H1 (cell line): ENCODE data around the gene MUS81. TPM values are rescaled to one million over a fixed set of nuclear protein-coding genes. Genes with fewer than 3 reads are reported as not detected.

Experiments
- CTCF ChIA-PET: fragments of 300-600 bp; sonication (Branson Sonifier 250); formaldehyde crosslinking; loops from one replicate; lab custom pipeline; 2021; ENCODE audit not compliant: partially characterized antibody; lab: Charles Lee
- POLR2A ChIA-PET: fragments of 300-600 bp; sonication (Branson Sonifier 250); formaldehyde crosslinking; loops from one replicate; lab custom pipeline; 2021; ENCODE audit warnings: inconsistent platforms; ENCODE audit not compliant: partially characterized antibody; lab: Charles Lee
- DNase-seq, 2 experiments: peaks; one replicate each; pipeline versions ENCODE4 v3.0.0 to v3.0.0-alpha.2; 2010 to 2022; ENCODE audit warnings: low spot score in 2 of 2, low read depth in 1 of 2, mixed read lengths in 1 of 2
- FAIRE-seq: peaks from 2 replicates; lab custom pipeline; 2011; peaks lifted over from hg19 to GRCh38; lab: Jason Lieb, UNC
- H2AFZ ChIP-seq: 2 replicates; pipeline ENCODE4 v1.8.1; 2012; ENCODE audit warnings: low read length, inconsistent platforms
- H2AK5ac ChIP-seq: 2 replicates; pipeline ENCODE4 v1.6.1; 2013; ENCODE audit warnings: low read depth, low read length
- H2BK120ac ChIP-seq: replicated peaks from 2 replicates; pipeline ENCODE3; 2013; ENCODE audit warnings: low read depth, low read length, inconsistent platforms
- H2BK12ac ChIP-seq: 2 replicates; pipeline ENCODE4 v1.6.1; 2013; ENCODE audit warnings: low read depth, low read length
- H2BK15ac ChIP-seq: 2 replicates; pipeline ENCODE4 v1.6.1; 2013; ENCODE audit warnings: low read length
- H2BK20ac ChIP-seq: 2 replicates; pipeline ENCODE4 v1.6.1; 2013; ENCODE audit warnings: low read length
- H2BK5ac ChIP-seq: 2 replicates; pipeline ENCODE4 v1.6.1; 2013; ENCODE audit warnings: low read depth, low read length
- H3K14ac ChIP-seq: 2 replicates; pipeline ENCODE4 v1.6.1; 2013; ENCODE audit warnings: inconsistent platforms; ENCODE audit not compliant: insufficient read length
- H3K18ac ChIP-seq: 2 replicates; pipeline ENCODE4 v1.6.1; 2013; ENCODE audit warnings: low read length; ENCODE audit errors: extremely low read depth
- H3K23ac ChIP-seq: 2 replicates; pipeline ENCODE4 v1.6.1; 2013; ENCODE audit warnings: inconsistent platforms; ENCODE audit not compliant: insufficient read length
- H3K23me2 ChIP-seq: 2 replicates; pipeline ENCODE4 v1.6.1; 2013; ENCODE audit warnings: low read depth, low read length
- H3K27ac ChIP-seq: 2 replicates; pipeline ENCODE4 v1.6.1; 2011; ENCODE audit warnings: low read depth, low read length, inconsistent platforms
- H3K27me3 ChIP-seq, 4 experiments: replicated peaks in 1 of 4; 1 replicate in 1 of 4; 2 replicates in 3 of 4; pipeline versions ENCODE4 v1.6.1 to v1.8.1; 2011 to 2013; ENCODE audit warnings: low read length in 3 of 4, mild to moderate bottlenecking in 3 of 4, inconsistent platforms in 2 of 4, mixed read lengths in 2 of 4, moderate library complexity in 1 of 4; ENCODE audit not compliant: control insufficient read depth in 3 of 4, insufficient read depth in 3 of 4; ENCODE audit errors: extremely low read depth in 1 of 4
- H3K36me3 ChIP-seq, 4 experiments: 2 replicates each; pipeline versions ENCODE4 v1.6.1 to v1.8.1; 2011 to 2013; ENCODE audit warnings: mild to moderate bottlenecking in 4 of 4, low read length in 3 of 4, moderate library complexity in 2 of 4, control low read depth in 1 of 4, inconsistent platforms in 1 of 4; ENCODE audit not compliant: insufficient read depth in 4 of 4, control insufficient read depth in 2 of 4
- H3K4ac ChIP-seq: replicated peaks from 2 replicates; pipeline ENCODE3; 2013; ENCODE audit warnings: low read length, low read depth, mixed read lengths, inconsistent platforms; ENCODE audit not compliant: insufficient read length
- H3K4me1 ChIP-seq, 4 experiments: replicated peaks in 1 of 4; 1 replicate in 1 of 4; 2 replicates in 3 of 4; pipeline versions ENCODE4 v1.6.1 to v1.8.1; 2011 to 2013; ENCODE audit warnings: low read length in 3 of 4, inconsistent platforms in 2 of 4, mixed read lengths in 1 of 4; ENCODE audit not compliant: insufficient read depth in 4 of 4, control insufficient read depth in 3 of 4
- H3K4me2 ChIP-seq, 2 experiments: 2 replicates each; pipeline versions ENCODE4 v1.6.1 to v1.8.1; 2011 to 2013; ENCODE audit warnings: low read depth in 2 of 2, low read length in 2 of 2, control low read depth in 1 of 2, inconsistent platforms in 1 of 2, mild to moderate bottlenecking in 1 of 2; ENCODE audit not compliant: insufficient read depth in 1 of 2
- H3K4me3 ChIP-seq, 4 experiments: fragments of 200-600, 300-600 bp in 1 of 4; sonication (generic), shearing (Covaris generic), sonication (Bioruptor Twin) in 1 of 4; 2 replicates each; pipeline versions ENCODE4 v1.5.1 to v1.8.1; 2011 to 2016; ENCODE audit warnings: low read length in 4 of 4, low read depth in 3 of 4, control low read depth in 2 of 4, inconsistent platforms in 2 of 4, mild to moderate bottlenecking in 2 of 4, mixed read lengths in 1 of 4, moderate library complexity in 1 of 4; ENCODE audit not compliant: insufficient read depth in 2 of 4; ENCODE audit errors: extremely low read depth in 1 of 4
- H3K56ac ChIP-seq: replicated peaks from 2 replicates; pipeline ENCODE3; 2013; ENCODE audit warnings: low read depth, mild to moderate bottlenecking, mixed read lengths, low read length, inconsistent platforms; ENCODE audit not compliant: insufficient read length
- H3K79me1 ChIP-seq: 2 replicates; pipeline ENCODE4 v1.6.1; 2013; ENCODE audit warnings: low read depth, low read length, control low read depth
- H3K79me2 ChIP-seq, 2 experiments: 2 replicates each; pipeline versions ENCODE4 v1.6.1 to v1.8.1; 2012 to 2013; ENCODE audit warnings: low read length in 2 of 2, mild to moderate bottlenecking in 2 of 2, inconsistent platforms in 1 of 2; ENCODE audit not compliant: insufficient read depth in 2 of 2, control insufficient read depth in 1 of 2
- H3K9ac ChIP-seq, 4 experiments: replicated peaks in 1 of 4; 1 replicate in 1 of 4; 2 replicates in 3 of 4; pipeline versions ENCODE4 v1.6.1 to v1.8.1; 2011 to 2013; ENCODE audit warnings: low read depth in 3 of 4, low read length in 3 of 4, control low read depth in 2 of 4, mild to moderate bottlenecking in 2 of 4, moderate library complexity in 2 of 4, inconsistent platforms in 1 of 4; ENCODE audit errors: extremely low read depth in 1 of 4
- H3K9me3 ChIP-seq, 2 experiments: 2 replicates each; pipeline versions ENCODE4 v1.6.1 to v1.8.1; 2012 to 2013; ENCODE audit warnings: mild to moderate bottlenecking in 2 of 2, moderate library complexity in 2 of 2, control low read depth in 1 of 2, inconsistent platforms in 1 of 2, low read depth in 1 of 2, low read length in 1 of 2, mixed read lengths in 1 of 2; ENCODE audit not compliant: insufficient read depth in 2 of 2
- H4K20me1 ChIP-seq, 2 experiments: replicated peaks in 1 of 2; 2 replicates each; pipeline versions ENCODE3 to v1.8.1; 2011 to 2013; ENCODE audit warnings: inconsistent platforms in 2 of 2, low read length in 2 of 2, mild to moderate bottlenecking in 1 of 2; ENCODE audit not compliant: insufficient read depth in 2 of 2, control insufficient read depth in 1 of 2
- H4K5ac ChIP-seq: 2 replicates; pipeline ENCODE4 v1.6.1; 2013; ENCODE audit warnings: low read length, low read depth, mixed read lengths, inconsistent platforms; ENCODE audit not compliant: insufficient read length
- H4K8ac ChIP-seq: 2 replicates; pipeline ENCODE4 v1.8.0; 2013; ENCODE audit warnings: mild to moderate bottlenecking, moderate library complexity, low read length, inconsistent platforms; ENCODE audit not compliant: insufficient read depth; ENCODE audit errors: extremely low read depth
- H4K91ac ChIP-seq: replicated peaks from 2 replicates; pipeline ENCODE3; 2013; ENCODE audit warnings: low read length, mixed read lengths, inconsistent platforms; ENCODE audit not compliant: insufficient read length
- CBX8 ChIP-seq: fragments of 300-800, 300-1000 bp; sonication (generic); IDR thresholded peaks from 2 replicates; pipeline ENCODE4 v1.7.1; 2016; ENCODE audit warnings: low read depth, low read length, borderline replicate concordance
- JUN ChIP-seq: IDR thresholded peaks from 2 replicates; pipeline ENCODE4 v1.6.1; 2011; ENCODE audit warnings: low read depth, mild to moderate bottlenecking, improper control_type of control experiment, low read length
- JUND ChIP-seq: IDR thresholded peaks from 2 replicates; pipeline ENCODE4 v1.6.1; 2011; ENCODE audit warnings: mild to moderate bottlenecking, improper control_type of control experiment, low read length
- RFX5 ChIP-seq: IDR thresholded peaks from 2 replicates; pipeline ENCODE4 v1.6.1; 2011; ENCODE audit warnings: low read depth, low read length, improper control_type of control experiment, borderline replicate concordance
- TEAD4 ChIP-seq: IDR thresholded peaks from 2 replicates; pipeline ENCODE4 v1.6.1; 2012; ENCODE audit warnings: low read depth, low read length, inconsistent platforms, mixed read lengths
- WGBS, 2 experiments: shearing (Covaris generic) in 1 of 2; methylation state at CpG; one replicate each; pipeline versions ENCODE4 v1.1.6 to v1.1.7; 2013 to 2015; ENCODE audit warnings: low lambda C conversion rate in 2 of 2, mixed read lengths in 2 of 2, inconsistent platforms in 1 of 2, low coverage in 1 of 2, missing lambda C conversion rate in 1 of 2; ENCODE audit not compliant: insufficient replicate concordance in 2 of 2, insufficient coverage in 1 of 2, insufficient read length in 1 of 2; ENCODE audit errors: extremely low coverage in 1 of 2, missing lambda C conversion rate in 1 of 2; 5-methylcytosine and 5-hydroxymethylcytosine counted together
- polyA plus RNA-seq, 7 experiments: library from polyadenylated mRNA; depleted of rRNA in 3 of 7; stranded (reverse) in 5 of 7; unstranded in 2 of 7; fragments of >200 nt in 5 of 7; fragments of 200-250 nt in 2 of 7; gene quantifications; 1 replicate in 5 of 7; 2 replicates in 1 of 7; 4 replicates in 1 of 7; pipeline versions ENCODE4 v1.2.1 to v1.2.3, GENCODE V29; 2011 to 2013; ENCODE audit warnings: missing spikeins in 2 of 7, mixed read lengths in 2 of 7
- total RNA-seq: library from RNA; stranded (reverse); fragmentation: NEBNext Ultra II Directional; extraction: Animal tissue kit (Norgen Biotek cat#: 25700); gene quantifications from 2 replicates; pipeline ENCODE4 v1.2.1, GENCODE V29; 2021

The MUS81 gene
- total and polyA plus RNA-seq, 2 of the 8 experiments (the other 6 are each of a cell fraction or from before 2014, with no cell fraction given) = 30.2 to 31.5 TPM

DNA sequence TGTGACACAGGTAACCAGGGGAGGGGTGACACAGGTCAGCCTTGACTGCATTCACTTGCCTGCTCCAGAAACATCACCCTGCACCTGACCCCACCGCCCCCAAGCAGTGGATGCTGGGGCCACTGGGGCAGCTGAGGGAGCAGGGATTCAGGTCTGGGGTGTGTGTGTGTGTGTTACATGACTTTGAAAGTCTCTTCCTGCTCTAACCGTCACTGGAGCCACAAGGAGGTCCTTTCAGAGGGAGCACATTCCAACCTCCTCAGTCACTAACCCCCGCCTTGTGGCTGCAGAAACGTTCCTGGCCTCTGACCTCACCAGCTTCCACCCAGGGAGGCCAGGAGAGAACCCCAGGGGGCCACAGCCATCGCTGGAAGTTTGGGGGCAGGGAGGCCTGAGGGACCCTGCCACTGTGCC, 42.8 kb downstream of the MUS81 start:
- WGBS, 2 experiments = 11% methylated on average over 5 of the region's 5 CpGs; no CpG with 5 or more reads in 1 of the 2 experiments
- no peak overlapping the region for H4K5ac ChIP-seq
- peak; percentile 44; the same call in 1 of the 2 replicates for TF ChIP-seq JUND
- TF ChIP-seq CBX8 = no peak
- 0 out of 2 replicates have a peak, but pooled peaks have one; percentile 42 for TF ChIP-seq JUN
- TF ChIP-seq RFX5 = no peak
- peak; percentile 78 for TF ChIP-seq TEAD4
- H3K9me3 ChIP-seq = no peaks in the 10 kb centered on the region
- H2BK120ac ChIP-seq = no peak overlapping the region
- no peak overlapping the region for H3K4me3 ChIP-seq
- H2BK12ac ChIP-seq = no peak overlapping the region
- no peaks in the 10 kb centered on the region for H3K36me3 ChIP-seq
- H3K56ac ChIP-seq = no peak overlapping the region
- no peak overlapping the region for H3K23ac ChIP-seq
- no peak overlapping the region for H3K27ac ChIP-seq
- peaks cover 3 to 11% (median 8%) of the 10 kb centered on the region in 4 experiments; a peak in 6 of 7 replicates for H3K4me1 ChIP-seq
- H3K4ac ChIP-seq = no peak overlapping the region
- H2BK15ac ChIP-seq = peak overlapping the region; percentile 1; the same call in 1 of the 2 replicates
- H3K23me2 ChIP-seq = peaks cover 9% of the 10 kb centered on the region; the same call in 1 of the 2 replicates
- no peak overlapping the region for H2AK5ac ChIP-seq
- peak overlapping the region; percentile 15 for H4K91ac ChIP-seq
- FAIRE-seq (no peak), DNase-seq (no peak)
- ChIA-PET CTCF (interaction anchor here (0.8 to 9.7 kb wide), 4 partner anchors 12 to 85 kb away, joined by 3 to 150 read pairs (median 5); partner anchors contain the start of genes CCDC85B and FIBP), POLR2A (interaction anchor here (1.0 to 2.6 kb wide), 4 partner anchors 9 to 16 kb away, joined by 3 to 11 read pairs (median 6); partner anchors contain the start of gene CCDC85B)
- H2BK5ac ChIP-seq = no peak overlapping the region
- H4K20me1 ChIP-seq = peaks cover 0 to 4% of the 10 kb centered on the region in 2 experiments
- no peak overlapping the region for H3K14ac ChIP-seq
- H4K8ac ChIP-seq = no peak overlapping the region
- no peak overlapping the region for H3K9ac ChIP-seq
- no peaks in the 10 kb centered on the region for H3K79me2 ChIP-seq
- no peak overlapping the region for H3K18ac ChIP-seq
- H3K79me1 ChIP-seq = no peaks in the 10 kb centered on the region
- no peak overlapping the region for H3K4me2 ChIP-seq
- no peak overlapping the region for H2BK20ac ChIP-seq
- H2AFZ ChIP-seq = no peak overlapping the region
- H3K27me3 ChIP-seq = peaks cover 15 to 42% (median 36%) of the 10 kb centered on the region in 4 experiments
